GM19351 (cell line): ENCODE measurements around the gene MAPK9.
"Not testable (repeated sequence)": the region's sequence is repeated elsewhere in the genome, so short reads cannot be mapped to it uniquely, and the experiment has no call there.

Experiments used
- ATAC-seq: cut with Tn5 transposase; IDR thresholded peaks from one replicate; pipeline ENCODE4 v1.9.1; 2021; ENCODE audit warnings: mild to moderate bottlenecking, moderate library complexity; ENCODE audit not compliant: unreplicated experiment

Gene MAPK9

GRCh38 chr5:180326989-180327565 is 35.2 kb upstream of the MAPK9 start:
- ATAC-seq, result no peak

- no peak for ATAC-seq
Measured at GRCh38 chr5:180324601-180324950, 32.7 kb upstream of the MAPK9 start.

DNA sequence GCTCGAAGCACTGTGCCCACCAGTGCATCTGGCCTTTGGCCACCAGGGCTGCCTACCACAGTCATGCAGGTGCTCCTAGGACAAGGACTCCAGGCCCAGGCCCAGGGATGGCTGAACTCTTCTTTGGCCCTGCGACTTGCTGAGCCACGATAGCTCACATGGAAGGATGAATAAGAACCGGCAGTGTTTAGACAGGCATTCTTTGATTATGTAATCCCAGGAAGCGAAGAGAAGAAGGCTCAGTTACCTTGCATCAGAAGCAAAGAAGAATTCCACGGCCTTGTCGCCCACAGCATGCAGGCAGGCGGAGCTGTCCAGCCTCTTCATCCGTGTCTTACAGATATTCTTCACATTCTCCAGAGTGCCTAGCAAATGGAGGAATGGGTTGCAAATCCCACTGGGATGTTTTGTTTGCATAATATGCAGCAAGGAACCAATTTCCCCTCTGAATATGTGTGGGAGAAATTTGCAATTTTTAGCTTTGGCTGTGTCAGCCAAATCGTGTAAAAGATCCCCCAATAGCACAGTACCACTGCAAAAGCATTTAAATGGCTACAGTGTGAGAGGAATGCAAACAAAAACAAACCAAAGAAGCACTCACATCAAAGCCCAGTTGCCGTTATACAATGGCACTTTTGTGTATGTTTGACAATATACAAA is 32.2 kb upstream of the MAPK9 start:
- no peak for ATAC-seq

- no peak for ATAC-seq
Measured at GRCh38 chr5:180323160-180323559, 31.3 kb upstream of the MAPK9 start.

- no peak for ATAC-seq
Measured at GRCh38 chr5:180318456-180319089, 26.7 kb upstream of the MAPK9 start.

GRCh38 chr5:180316586-180316985 is 24.7 kb upstream of the MAPK9 start:
- no peak for ATAC-seq

DNA sequence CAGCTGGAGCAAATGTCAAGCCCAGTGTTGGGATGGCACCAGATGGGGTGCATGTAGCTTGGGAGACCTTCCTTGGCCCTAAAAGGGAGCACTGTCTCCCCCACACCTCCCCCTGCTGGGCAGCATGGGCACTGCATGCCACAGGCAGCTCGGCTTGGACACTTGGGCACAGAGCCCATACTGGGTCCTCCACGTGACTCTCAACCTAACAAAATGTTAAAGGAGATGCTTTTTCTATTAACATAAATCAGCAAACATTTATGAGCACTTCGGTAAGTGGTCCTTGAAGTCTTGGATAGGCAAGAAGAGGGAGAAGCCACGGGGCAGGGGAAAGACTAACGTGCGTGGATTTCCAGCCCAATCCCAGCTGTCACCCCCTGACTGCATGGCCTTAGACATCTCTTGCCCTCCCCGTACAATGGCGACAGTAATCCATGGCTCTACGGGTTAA is 23.9 kb upstream of the MAPK9 start:
- ATAC-seq, result peak; percentile 40

DNA sequence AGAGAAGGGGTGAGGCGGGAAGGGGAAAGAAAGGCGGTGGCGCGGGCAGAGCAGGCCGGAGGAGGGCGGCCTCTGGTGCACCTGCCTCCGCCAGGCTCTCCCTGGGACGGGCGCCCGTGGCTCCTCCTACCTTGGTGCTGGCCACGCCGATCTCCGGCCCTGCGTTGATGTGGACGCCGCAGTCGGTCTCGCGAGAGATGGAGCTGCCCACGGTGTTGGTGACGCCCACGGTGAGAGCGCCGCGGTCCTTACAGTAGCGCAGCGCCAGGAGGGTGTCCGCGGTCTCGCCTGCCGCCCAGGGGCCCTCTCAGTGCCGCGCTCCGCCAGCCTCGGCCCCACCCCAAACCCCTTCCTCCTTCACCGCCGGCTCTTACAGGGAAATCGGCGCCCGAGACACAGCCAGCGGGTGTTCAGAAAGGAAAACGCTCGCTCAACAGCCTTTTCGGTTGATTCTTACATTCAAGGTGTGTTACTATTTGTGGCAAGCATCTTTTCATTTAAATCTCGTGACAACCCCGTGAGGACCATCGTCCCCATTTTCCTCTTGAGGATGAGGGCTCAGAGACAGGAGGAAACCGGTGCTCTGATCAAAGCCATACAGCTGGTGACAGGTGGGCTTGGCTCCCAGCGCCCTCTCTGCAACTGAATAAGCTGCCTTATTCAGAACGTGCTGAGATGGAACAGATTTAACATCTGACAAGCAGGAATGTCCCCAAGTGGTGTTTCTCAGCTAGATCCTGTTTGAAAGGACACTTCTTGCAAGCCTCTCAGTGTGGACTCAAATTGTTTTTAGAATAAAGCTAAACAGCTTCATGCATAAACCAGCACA is 22.0 kb upstream of the MAPK9 start:
- peak; percentile 95 for ATAC-seq

- no peak for ATAC-seq
Measured at GRCh38 chr5:180311216-180311615, 19.3 kb upstream of the MAPK9 start.

- no peak for ATAC-seq
Measured at GRCh38 chr5:180306796-180307195, 14.9 kb upstream of the MAPK9 start.

- no peak for ATAC-seq
Measured at GRCh38 chr5:180305481-180305880, 13.6 kb upstream of the MAPK9 start.

GRCh38 chr5:180304431-180305375 is 12.8 kb upstream of the MAPK9 start:
- ATAC-seq, result no peak

GRCh38 chr5:180304016-180304292 is 12.1 kb upstream of the MAPK9 start:
- no peak for ATAC-seq

DNA sequence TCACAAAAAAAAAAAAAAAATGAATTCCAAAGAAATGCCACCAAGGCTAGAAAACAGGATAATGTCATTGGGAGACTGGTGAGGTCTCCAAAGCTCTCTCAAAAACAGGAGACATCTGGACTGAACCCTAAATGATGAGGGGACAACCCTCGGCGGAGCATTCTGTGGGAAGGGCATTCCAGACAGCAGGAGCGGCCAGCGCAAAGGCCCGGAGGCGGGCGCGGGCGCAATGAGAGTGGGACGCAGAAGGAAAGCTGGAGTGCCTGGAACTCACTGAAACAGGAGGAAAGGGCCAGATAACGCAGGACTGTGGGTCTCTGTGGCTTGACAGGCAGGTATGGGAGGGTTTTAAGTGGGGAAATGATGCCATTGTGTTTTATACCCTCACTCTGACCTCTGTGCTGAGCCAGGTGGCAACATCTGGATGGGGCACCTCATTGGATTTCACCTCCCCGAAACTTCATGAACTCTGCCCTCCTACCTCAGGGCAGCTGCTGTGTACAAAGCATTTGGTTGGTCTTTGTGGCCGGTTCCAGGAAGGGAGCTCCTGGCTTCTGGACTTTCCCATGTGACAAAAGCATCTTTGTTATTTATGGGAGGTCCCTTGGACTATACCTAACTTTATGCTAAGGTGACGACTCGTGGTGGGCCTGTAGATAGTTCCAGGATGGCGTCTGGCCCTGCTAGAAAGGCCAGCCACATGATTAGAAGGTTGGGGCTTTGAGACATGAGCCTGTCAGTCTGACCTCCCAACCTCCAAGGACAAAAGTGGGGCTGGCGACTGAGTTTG is 11.5 kb upstream of the MAPK9 start:
- no peak for ATAC-seq

GRCh38 chr5:180302256-180302655 is 10.4 kb upstream of the MAPK9 start:
- no peak for ATAC-seq

DNA sequence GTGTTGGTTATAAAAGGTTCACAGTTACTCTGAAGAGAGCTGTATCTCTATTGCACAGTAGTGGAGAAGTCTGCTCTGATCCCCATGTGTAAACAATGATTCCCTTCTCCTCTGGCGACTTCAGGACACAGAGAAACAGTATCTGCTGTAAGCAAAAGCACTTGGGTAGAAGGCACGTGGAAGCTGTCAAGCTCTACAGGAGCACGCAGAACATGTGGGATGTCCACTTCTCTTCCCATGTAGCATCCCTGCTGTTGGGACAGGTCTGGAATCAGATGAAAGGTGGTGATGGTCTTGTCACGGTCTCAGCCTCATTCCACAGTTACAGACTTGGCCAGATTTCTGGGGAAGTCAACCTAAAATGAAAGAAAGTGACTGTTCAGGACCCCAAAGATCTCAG is 9.4 kb upstream of the MAPK9 start:
- ATAC-seq, result no peak

GRCh38 chr5:180299526-180299925 is 7.6 kb upstream of the MAPK9 start:
- no peak for ATAC-seq

DNA sequence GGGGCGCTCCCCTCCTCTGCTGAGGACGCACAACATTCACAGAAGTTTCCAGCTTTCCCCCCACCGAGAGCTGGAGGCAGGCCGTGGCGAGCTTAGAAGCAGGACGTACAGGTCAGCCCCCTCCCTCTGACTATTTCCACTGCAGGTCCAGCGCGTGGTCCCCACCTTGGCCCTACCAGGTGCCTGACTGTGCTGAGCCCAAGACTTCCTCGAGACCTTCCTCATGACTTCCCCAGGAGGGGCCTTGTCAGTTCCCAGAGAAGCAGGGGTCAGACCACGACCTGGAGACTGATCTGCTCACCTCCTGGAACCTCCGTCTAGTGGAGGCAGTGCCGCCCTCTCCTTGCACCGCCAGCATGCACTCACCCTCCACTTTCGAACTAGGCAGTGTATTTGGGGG is 7.1 kb upstream of the MAPK9 start:
- ATAC-seq, result not testable (repeated sequence)

DNA sequence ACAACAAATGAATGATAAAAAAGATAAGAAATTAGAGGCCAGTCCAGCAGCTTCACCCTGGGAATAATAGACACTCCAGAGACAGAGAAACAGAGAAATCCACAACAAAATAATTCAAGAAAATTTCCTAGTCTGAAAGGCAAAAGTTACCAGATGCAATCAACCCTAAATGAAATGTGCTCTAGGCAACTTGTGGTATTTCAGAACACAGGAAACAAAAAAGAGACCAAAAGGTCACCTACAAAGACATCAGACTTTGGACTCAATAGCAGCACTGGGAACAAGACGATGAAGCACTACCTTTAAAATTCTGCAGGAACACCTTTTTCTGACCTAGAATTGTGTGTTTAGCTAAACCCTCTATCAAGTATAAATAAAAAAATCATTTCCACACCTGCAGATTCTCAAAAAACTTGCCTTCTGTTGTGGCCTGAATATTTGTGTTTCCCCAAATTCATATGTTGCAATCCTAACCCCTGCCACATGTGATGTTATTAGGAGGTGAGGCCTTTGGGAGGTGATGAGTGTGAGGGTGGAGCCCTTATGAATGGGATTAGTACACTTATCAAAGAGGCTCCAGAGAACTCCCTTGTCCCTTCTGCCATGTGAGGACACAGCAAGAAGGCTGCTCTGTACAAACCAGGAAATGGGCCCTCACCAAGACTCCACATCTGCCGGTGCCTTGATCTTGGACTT is 5.9 kb upstream of the MAPK9 start:
- ATAC-seq, result no peak
